IMR-90 (cell line): ENCODE measurements around the gene SPDYE4. TPM values are rescaled to one million over a fixed set of nuclear protein-coding genes. Genes with fewer than 3 reads are reported as not detected.

ENCODE experiments used
- ATAC-seq: fragments of 200-7000 bp; cut with Tn5 transposase; 2 replicates; pipeline ENCODE4 v1.9.1; 2020; ENCODE audit warnings: low read depth, mild to moderate bottlenecking, moderate library complexity
- BruUV-seq: library from RNA; stranded (reverse); fragments of 400-500 nt; replicated peaks from 2 replicates; lab custom pipeline; 2021; lab: Mats Ljungman, UMichigan
- CTCF ChIA-PET: fragments of 300-600 bp; formaldehyde crosslinking; extraction: SDS; loops from one replicate; lab custom pipeline; 2021; ENCODE audit warnings: antibody characterized with exemption; lab: Yijun Ruan, JAX
- POLR2A ChIA-PET: fragments of 300-600 bp; sonication (Branson Sonifier 250); formaldehyde crosslinking; loops from one replicate; lab custom pipeline; 2022; ENCODE audit warnings: antibody characterized with exemption; ENCODE audit not compliant: unreplicated experiment; lab: Charles Lee
- DNase-seq: peaks from one replicate; pipeline ENCODE4 v3.0.0; 2013
- H2AFZ ChIP-seq: replicated peaks from 2 replicates; pipeline ENCODE3; 2013; ENCODE audit warnings: low read length, mild to moderate bottlenecking; ENCODE audit not compliant: poor library complexity
- H2AK5ac ChIP-seq: 2 replicates; pipeline ENCODE4 v1.6.1; 2013; ENCODE audit warnings: low read depth, low read length, inconsistent platforms
- H2AK9ac ChIP-seq: replicated peaks from 2 replicates; pipeline ENCODE3; 2013; ENCODE audit warnings: mild to moderate bottlenecking, low read depth, low read length, moderate library complexity; ENCODE audit not compliant: poor library complexity
- H2BK120ac ChIP-seq: 2 replicates; pipeline ENCODE4 v1.6.1; 2013; ENCODE audit warnings: low read depth, low read length, inconsistent platforms
- H2BK15ac ChIP-seq: 3 replicates; pipeline ENCODE4 v1.6.1; 2013; ENCODE audit warnings: low read depth, low read length, inconsistent platforms
- H2BK20ac ChIP-seq: 2 replicates; pipeline ENCODE4 v1.6.1; 2013; ENCODE audit warnings: low read depth, mild to moderate bottlenecking, inconsistent platforms, low read length, moderate library complexity
- H2BK5ac ChIP-seq: 2 replicates; pipeline ENCODE4 v1.6.1; 2013; ENCODE audit warnings: mild to moderate bottlenecking, low read depth, low read length, inconsistent platforms; ENCODE audit not compliant: poor library complexity, severe bottlenecking
- H3K14ac ChIP-seq: replicated peaks from 2 replicates; pipeline ENCODE4 v1.6.1; 2013; ENCODE audit warnings: low read depth, low read length, inconsistent platforms
- H3K18ac ChIP-seq: 2 replicates; pipeline ENCODE4 v1.6.1; 2013; ENCODE audit warnings: low read depth, low read length, control low read depth
- H3K23ac ChIP-seq: 2 replicates; pipeline ENCODE4 v1.6.1; 2013; ENCODE audit warnings: low read depth, low read length, inconsistent platforms
- H3K27ac ChIP-seq: 2 replicates; pipeline ENCODE4 v1.5.1; 2013; ENCODE audit warnings: mild to moderate bottlenecking, control low read depth, low read length; ENCODE audit not compliant: insufficient read depth
- H3K27me3 ChIP-seq: 2 replicates; pipeline ENCODE4 v1.6.1; 2013; ENCODE audit warnings: low read length; ENCODE audit not compliant: control insufficient read depth, insufficient read depth
- H3K36me3 ChIP-seq: 2 replicates; pipeline ENCODE4 v1.6.1; 2013; ENCODE audit warnings: low read length, mixed read lengths; ENCODE audit not compliant: control insufficient read depth, insufficient read depth
- H3K4ac ChIP-seq: 2 replicates; pipeline ENCODE4 v1.6.1; 2013; ENCODE audit warnings: low read depth, low read length, inconsistent platforms
- H3K4me1 ChIP-seq: 2 replicates; pipeline ENCODE4 v1.6.1; 2013; ENCODE audit warnings: low read length, mixed read lengths; ENCODE audit not compliant: control insufficient read depth, insufficient read depth
- H3K4me2 ChIP-seq: 2 replicates; pipeline ENCODE4 v1.6.1; 2013; ENCODE audit warnings: low read depth, mild to moderate bottlenecking, control low read depth, low read length, moderate library complexity
- H3K4me3 ChIP-seq: 2 replicates; pipeline ENCODE4 v1.5.1; 2013; ENCODE audit warnings: low read depth, mild to moderate bottlenecking, control low read depth, low read length, moderate library complexity; ENCODE audit not compliant: insufficient read depth
- H3K56ac ChIP-seq: 2 replicates; pipeline ENCODE4 v1.6.1; 2013; ENCODE audit warnings: low read length, inconsistent platforms; ENCODE audit not compliant: insufficient read depth; ENCODE audit errors: extremely low read depth
- H3K79me1 ChIP-seq, 2 experiments: 2 replicates each; pipeline ENCODE4 v1.6.1; 2013; ENCODE audit warnings: low read length in 2 of 2, inconsistent platforms in 1 of 2, low read depth in 1 of 2
- H3K9ac ChIP-seq: 2 replicates; pipeline ENCODE4 v1.6.1; 2013; ENCODE audit warnings: low read depth, low read length, control low read depth
- H3K9me1 ChIP-seq: 2 replicates; pipeline ENCODE4 v1.6.1; 2013; ENCODE audit warnings: low read length, inconsistent platforms; ENCODE audit not compliant: insufficient read depth
- H3K9me3 ChIP-seq: 2 replicates; pipeline ENCODE4 v1.6.1; 2013; ENCODE audit warnings: low read length; ENCODE audit not compliant: control insufficient read depth, insufficient read depth
- H4K20me1 ChIP-seq: 2 replicates; pipeline ENCODE4 v1.6.1; 2013; ENCODE audit warnings: low read length, inconsistent platforms; ENCODE audit not compliant: insufficient read depth
- H4K5ac ChIP-seq: 2 replicates; pipeline ENCODE4 v1.6.1; 2013; ENCODE audit warnings: mild to moderate bottlenecking, low read depth, low read length, control low read depth
- H4K8ac ChIP-seq, 2 experiments: 2 replicates each; pipeline ENCODE4 v1.6.1; 2013; ENCODE audit warnings: low read depth in 2 of 2, low read length in 2 of 2, control low read depth in 1 of 2, inconsistent platforms in 1 of 2
- H4K91ac ChIP-seq: 2 replicates; pipeline ENCODE4 v1.6.1; 2013; ENCODE audit warnings: low read depth, low read length, inconsistent platforms; ENCODE audit not compliant: insufficient read depth
- CEBPB ChIP-seq: IDR thresholded peaks from 2 replicates; pipeline ENCODE4 v1.6.1; 2012; ENCODE audit warnings: low read depth, low read length, improper control_type of control experiment
- SMC3 ChIP-seq: fragments of 150-350 bp; IDR thresholded peaks from 2 replicates; pipeline ENCODE4 v1.6.1; 2016; ENCODE audit warnings: low read depth, mild to moderate bottlenecking, antibody characterized with exemption, low read length, moderate library complexity
- WGBS, 2 experiments: methylation state at CpG; one replicate each; pipeline versions ENCODE4 v1.1.5 to v1.1.7; 2013; ENCODE audit warnings: missing lambda C conversion rate in 2 of 2; ENCODE audit not compliant: insufficient read length in 1 of 2; ENCODE audit errors: extremely low coverage in 2 of 2; 5-methylcytosine and 5-hydroxymethylcytosine counted together
- dilution Hi-C: fragments of 300-500 bp; cut with HindIII; formaldehyde crosslinking; loops from one replicate; pipeline ENCODE4 v1.14.3; 2018; ENCODE audit warnings: low sequenced_read_pairs; ENCODE audit not compliant: unreplicated experiment
- in situ Hi-C: fragments of 300-500 bp; cut with MboI; formaldehyde crosslinking; loops from 3 replicates; pipeline ENCODE4 v1.14.3; 2019; ENCODE audit warnings: low sequenced_read_pairs, inconsistent platforms, mixed read lengths
- intact Hi-C: fragments of 100-400 bp; cut with micrococcal nuclease; formaldehyde crosslinking; loops from 2 replicates; pipeline ENCODE4 v1.10.0; 2022
- polyA plus RNA-seq, 3 experiments: library from polyadenylated mRNA; depleted of rRNA; stranded (reverse); fragments of >200 nt; gene quantifications; 2 replicates each; pipeline ENCODE4 v1.2.3, GENCODE V29; 2012; ENCODE audit warnings: low replicate concordance in 1 of 3
- total RNA-seq: library from RNA; depleted of rRNA; stranded (reverse); fragments of >200 nt; gene quantifications from 2 replicates; pipeline ENCODE4 v1.2.3, GENCODE V29; 2012

Gene SPDYE4
- total and polyA plus RNA-seq, 2 of the 4 experiments (the other 2 are of a cell fraction) = not detected

- Histone ChIP-seq H2AK9ac (no peak overlapping the region), H4K5ac (no peak overlapping the region), H3K56ac (no peak overlapping the region), H4K20me1 (no peaks in the 10 kb centered on the region), H3K36me3 (no peaks in the 10 kb centered on the region), H3K18ac (no peak overlapping the region), H3K79me1 (no peaks in the 10 kb centered on the region), H2BK120ac (no peak overlapping the region), H2AFZ (no peak overlapping the region), H3K27me3 (no peaks in the 10 kb centered on the region), H3K14ac (no peak overlapping the region), H3K4ac (no peak overlapping the region), H3K9me1 (no peaks in the 10 kb centered on the region), H2BK5ac (no peak overlapping the region), H2AK5ac (no peak overlapping the region), H2BK15ac (no peak overlapping the region), H3K4me2 (no peak overlapping the region), H4K8ac (no peak overlapping the region), H3K23ac (no peak overlapping the region), H2BK20ac (no peak overlapping the region), H3K4me3 (no peak overlapping the region), H3K9ac (no peak overlapping the region), H4K91ac (no peak overlapping the region), H3K4me1 (no peaks in the 10 kb centered on the region), H3K9me3 (no peaks in the 10 kb centered on the region), H3K27ac (no peak overlapping the region)
- POLR2A ChIA-PET = no interaction called here
- TF ChIP-seq CEBPB (0 out of 2 replicates have a peak, but pooled peaks have one; percentile 27), SMC3 (no peak)
- BruUV-seq = no TSS peak
- WGBS, 2 experiments = 60% methylated on average over 1 of the region's 5 CpGs; no CpG with 5 or more reads in 1 of the 2 experiments
- in situ Hi-C loops = no loop called here
- DNase-seq (no peak), ATAC-seq (no peak)
- dilution Hi-C loops = no loop called here
- CTCF ChIA-PET = no interaction called here
- intact Hi-C loops = no loop called here
These were observed 44.5 kb downstream of the SPDYE4 start for GRCh38 chr17:8713878-8714277.
